Keratinocyte (primary cell): ENCODE results near the gene PAN3. TPM values are rescaled to one million over a fixed set of nuclear protein-coding genes. Genes with fewer than 3 reads are reported as not detected.

ENCODE experiments used
- DNase-seq: peaks from one replicate; pipeline ENCODE4 v3.0.0-alpha.2; 2011; ENCODE audit warnings: low read depth, missing footprints, low spot score
- FAIRE-seq: peaks from 2 replicates; lab custom pipeline; 2011; peaks lifted over from hg19 to GRCh38; lab: Jason Lieb, UNC
- H2AFZ ChIP-seq: 2 replicates; pipeline ENCODE4 v1.6.0; 2012; ENCODE audit warnings: low read length, control low read depth, inconsistent platforms; ENCODE audit not compliant: control insufficient read depth
- H3K27ac ChIP-seq: 2 replicates; pipeline ENCODE4 v1.5.1; 2011; ENCODE audit warnings: low read length; ENCODE audit not compliant: control insufficient read depth, insufficient read depth
- H3K27me3 ChIP-seq: 3 replicates; pipeline ENCODE4 v1.6.0; 2011; ENCODE audit warnings: low read length; ENCODE audit not compliant: control insufficient read depth, insufficient read depth; ENCODE audit errors: extremely low read depth
- H3K36me3 ChIP-seq, 2 experiments: 2 replicates in 1 of 2; 3 replicates in 1 of 2; pipeline ENCODE4 v1.5.1; 2011; ENCODE audit warnings: low read length in 2 of 2, mild to moderate bottlenecking in 1 of 2; ENCODE audit not compliant: control insufficient read depth in 2 of 2, insufficient read depth in 2 of 2; ENCODE audit errors: extremely low read depth in 1 of 2
- H3K4me1 ChIP-seq: 3 replicates; pipeline ENCODE4 v1.5.1; 2011; ENCODE audit warnings: low read length; ENCODE audit not compliant: control insufficient read depth, insufficient read depth; ENCODE audit errors: extremely low read depth
- H3K4me2 ChIP-seq: 3 replicates; pipeline ENCODE4 v1.6.0; 2011; ENCODE audit warnings: low read depth, low read length; ENCODE audit not compliant: control insufficient read depth, insufficient read depth; ENCODE audit errors: extremely low read depth
- H3K4me3 ChIP-seq, 3 experiments: fragments of 200-600 bp in 1 of 3; sonication (generic) in 1 of 3; 2 replicates in 2 of 3; 3 replicates in 1 of 3; pipeline ENCODE4 v1.5.1; 2011 to 2016; ENCODE audit warnings: low read length in 3 of 3, mild to moderate bottlenecking in 3 of 3, control low read depth in 2 of 3, inconsistent platforms in 1 of 3, low read depth in 1 of 3, mixed read lengths in 1 of 3, mixed run types in 1 of 3, moderate library complexity in 1 of 3; ENCODE audit not compliant: control insufficient read depth in 2 of 3, insufficient read depth in 2 of 3; ENCODE audit errors: extremely low read depth in 1 of 3
- H3K79me2 ChIP-seq: 2 replicates; pipeline ENCODE4 v1.6.0; 2012; ENCODE audit warnings: low read length; ENCODE audit not compliant: control insufficient read depth, insufficient read depth
- H3K9ac ChIP-seq: 3 replicates; pipeline ENCODE4 v1.6.0; 2011; ENCODE audit warnings: low read length; ENCODE audit not compliant: control insufficient read depth, insufficient read depth; ENCODE audit errors: extremely low read depth
- H3K9me1 ChIP-seq: 3 replicates; pipeline ENCODE4 v1.6.0; 2011; ENCODE audit warnings: low read length; ENCODE audit not compliant: control insufficient read depth, insufficient read depth; ENCODE audit errors: extremely low read depth
- H3K9me3 ChIP-seq: 2 replicates; pipeline ENCODE4 v1.5.1; 2012; ENCODE audit warnings: low read depth, low read length; ENCODE audit not compliant: control insufficient read depth
- H4K20me1 ChIP-seq: 3 replicates; pipeline ENCODE4 v1.6.0; 2011; ENCODE audit warnings: low read length; ENCODE audit not compliant: control insufficient read depth, insufficient read depth; ENCODE audit errors: extremely low read depth
- EZH2 ChIP-seq: IDR thresholded peaks from one replicate; pipeline ENCODE4 v1.6.1; 2012; ENCODE audit warnings: inconsistent platforms, mild to moderate bottlenecking, low read length, moderate library complexity
- dilution Hi-C: fragments of 300-500 bp; cut with MboI; formaldehyde crosslinking; loops from one replicate; pipeline ENCODE4 v1.7.0; 2020; ENCODE audit warnings: low sequenced_read_pairs; ENCODE audit not compliant: extremely low pct_ligation_motif_present
- polyA plus RNA-seq, 5 experiments: library from polyadenylated mRNA; depleted of rRNA in 3 of 5; stranded (reverse) in 3 of 5; stranded (forward) in 1 of 5; unstranded in 1 of 5; fragments of >200 nt; gene quantifications; 1 replicate in 1 of 5; 2 replicates in 3 of 5; 3 replicates in 1 of 5; pipeline versions ENCODE4 v1.2.1 to v1.2.3, GENCODE V29; 2011 to 2012; ENCODE audit warnings: missing spikeins in 2 of 5, low read depth in 1 of 5, low replicate concordance in 1 of 5
- TF ChIP-seq, protein P1 (sequence below), 3 experiments: IDR thresholded peaks in 1 of 3; conservative IDR thresholded peaks in 1 of 3; optimal IDR thresholded peaks in 1 of 3; 2 replicates in 2 of 3; 3 replicates in 1 of 3; pipeline versions ENCODE3 to v1.5.1; 2011; ENCODE audit warnings: low read length in 3 of 3, mild to moderate bottlenecking in 3 of 3, moderate library complexity in 2 of 3, control low read depth in 1 of 3, inconsistent platforms in 1 of 3; ENCODE audit not compliant: insufficient read depth in 2 of 3; ENCODE audit errors: extremely low read depth in 1 of 3

PAN3 gene
- polyA plus RNA-seq, 1 donor (not counting 4 experiments of a cell fraction or from before 2014, with no cell fraction given): 16.8 TPM

DNA sequence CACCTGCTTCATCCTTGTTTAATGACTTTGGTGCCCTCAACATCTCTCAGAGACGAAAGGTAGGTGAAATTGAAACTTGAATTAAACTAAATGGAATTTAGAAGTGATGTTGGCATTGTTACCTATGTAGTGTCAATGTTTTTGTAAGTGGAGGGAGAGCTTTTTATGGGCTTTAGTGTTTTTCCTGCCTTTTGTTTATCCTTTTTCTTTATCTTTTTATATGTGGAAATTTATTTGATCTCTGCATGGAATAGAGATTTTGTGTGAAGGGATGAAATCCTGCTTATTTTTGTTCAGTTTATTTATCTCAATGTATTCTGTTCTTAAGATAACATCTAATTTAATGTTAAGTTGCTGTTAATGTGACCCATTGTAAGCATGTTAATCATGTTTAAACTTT, 39.5 kb downstream of the PAN3 start:
- H3K4me2 ChIP-seq: no peak overlapping the region
- no peak overlapping the region for H2AFZ ChIP-seq
- no peaks in the 10 kb centered on the region for H3K9me1 ChIP-seq
- no peaks in the 10 kb centered on the region for H3K27me3 ChIP-seq
- H3K79me2 ChIP-seq: peaks cover 11% of the 10 kb centered on the region
- DNase-seq: no peak
- dilution Hi-C loops: no loop called here
- no peak overlapping the region for H3K9ac ChIP-seq
- no peak overlapping the region for H3K27ac ChIP-seq
- H3K36me3 ChIP-seq: peaks cover 2 to 3% of the 10 kb centered on the region in 2 experiments
- FAIRE-seq: no peak
- H3K4me1 ChIP-seq: peaks cover 26% of the 10 kb centered on the region
- H3K4me3 ChIP-seq: no peak overlapping the region
- no peaks in the 10 kb centered on the region for H3K9me3 ChIP-seq
- peaks cover 4% of the 10 kb centered on the region for H4K20me1 ChIP-seq
- TF ChIP-seq EZH2: no peak
- TF ChIP-seq, protein P1, sequence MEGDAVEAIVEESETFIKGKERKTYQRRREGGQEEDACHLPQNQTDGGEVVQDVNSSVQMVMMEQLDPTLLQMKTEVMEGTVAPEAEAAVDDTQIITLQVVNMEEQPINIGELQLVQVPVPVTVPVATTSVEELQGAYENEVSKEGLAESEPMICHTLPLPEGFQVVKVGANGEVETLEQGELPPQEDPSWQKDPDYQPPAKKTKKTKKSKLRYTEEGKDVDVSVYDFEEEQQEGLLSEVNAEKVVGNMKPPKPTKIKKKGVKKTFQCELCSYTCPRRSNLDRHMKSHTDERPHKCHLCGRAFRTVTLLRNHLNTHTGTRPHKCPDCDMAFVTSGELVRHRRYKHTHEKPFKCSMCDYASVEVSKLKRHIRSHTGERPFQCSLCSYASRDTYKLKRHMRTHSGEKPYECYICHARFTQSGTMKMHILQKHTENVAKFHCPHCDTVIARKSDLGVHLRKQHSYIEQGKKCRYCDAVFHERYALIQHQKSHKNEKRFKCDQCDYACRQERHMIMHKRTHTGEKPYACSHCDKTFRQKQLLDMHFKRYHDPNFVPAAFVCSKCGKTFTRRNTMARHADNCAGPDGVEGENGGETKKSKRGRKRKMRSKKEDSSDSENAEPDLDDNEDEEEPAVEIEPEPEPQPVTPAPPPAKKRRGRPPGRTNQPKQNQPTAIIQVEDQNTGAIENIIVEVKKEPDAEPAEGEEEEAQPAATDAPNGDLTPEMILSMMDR (optimal IDR thresholded peaks at IDR 0.05 in 1 of 3, IDR thresholded peaks at IDR 0.05 in 1 of 3, conservative IDR thresholded peaks at IDR 0.05 in 1 of 3; ENCODE audit: extremely low read depth in 1 of 3, insufficient read depth in 2 of 3, low read length in 3 of 3): no peak

DNA sequence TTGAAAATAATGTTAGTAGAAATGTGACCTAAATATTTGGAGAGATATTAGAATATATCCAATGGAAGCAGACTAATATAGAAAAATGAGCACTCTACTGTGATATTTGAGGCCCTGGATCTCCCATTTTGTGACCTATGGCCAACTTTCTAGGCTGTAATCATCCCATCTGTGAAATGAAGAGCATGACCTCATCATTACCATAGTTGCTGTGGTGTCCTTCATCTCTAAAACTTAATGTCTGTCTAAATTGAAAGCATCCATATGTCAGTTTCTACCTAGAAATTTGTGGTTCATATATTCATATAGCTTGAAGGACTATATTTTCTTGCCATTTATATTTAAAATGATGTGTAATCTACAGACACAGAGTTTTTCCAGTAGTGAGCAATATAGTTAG, 41.6 kb downstream of the PAN3 start:
- no peak overlapping the region for H3K9ac ChIP-seq
- peaks cover 13% of the 10 kb centered on the region for H3K4me1 ChIP-seq
- no peak overlapping the region for H3K4me2 ChIP-seq
- H3K36me3 ChIP-seq: peaks cover 2 to 3% of the 10 kb centered on the region in 2 experiments
- H3K9me1 ChIP-seq: no peaks in the 10 kb centered on the region
- no peaks in the 10 kb centered on the region for H3K27me3 ChIP-seq
- no peak for TF ChIP-seq EZH2
- TF ChIP-seq, protein P1 (optimal IDR thresholded peaks at IDR 0.05 in 1 of 3, IDR thresholded peaks at IDR 0.05 in 1 of 3, conservative IDR thresholded peaks at IDR 0.05 in 1 of 3; ENCODE audit: extremely low read depth in 1 of 3, insufficient read depth in 2 of 3, low read length in 3 of 3): no peak
- DNase-seq: no peak
- H3K4me3 ChIP-seq: no peak overlapping the region
- H3K9me3 ChIP-seq: no peaks in the 10 kb centered on the region
- dilution Hi-C loops: no loop called here
- no peaks in the 10 kb centered on the region for H4K20me1 ChIP-seq
- H2AFZ ChIP-seq: no peak overlapping the region
- no peak overlapping the region for H3K27ac ChIP-seq
- H3K79me2 ChIP-seq: peaks cover 12% of the 10 kb centered on the region
- FAIRE-seq: no peak
